OCI-M2 (cell line): ENCODE measurements around the gene SHROOM3.
"Not testable (repeated sequence)": the region's sequence is repeated elsewhere in the genome, so short reads cannot be mapped to it uniquely, and the experiment has no call there.

Source experiments
- DNase-seq: peaks from one replicate; lab custom pipeline; 2025; ENCODE audit not compliant: unreplicated experiment; lab: John Stamatoyannopoulos, UW

Gene SHROOM3

DNA sequence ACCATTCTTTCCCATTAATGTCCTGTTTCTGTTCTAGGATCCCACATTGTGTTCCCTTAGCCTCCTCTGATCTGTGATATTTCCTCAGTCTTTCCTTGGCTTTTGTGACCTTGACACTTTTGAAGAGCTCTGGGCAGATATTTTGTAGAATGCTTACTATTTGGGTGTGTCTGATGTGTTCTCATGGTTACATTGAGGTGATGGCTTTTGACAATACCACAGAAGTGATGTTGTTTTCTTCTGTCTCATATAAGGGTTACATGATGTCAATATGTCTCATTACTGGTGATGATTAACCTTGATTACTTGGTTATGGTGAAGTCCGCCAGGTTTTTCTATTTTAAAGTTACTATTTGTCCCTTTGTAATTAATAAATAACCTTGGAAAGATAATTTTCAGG is 279.2 kb downstream of the SHROOM3 start:
- DNase-seq = no peak

- no peak for DNase-seq
These were observed 281.0 kb downstream of the SHROOM3 start for GRCh38 chr4:76716020-76716419.

DNA sequence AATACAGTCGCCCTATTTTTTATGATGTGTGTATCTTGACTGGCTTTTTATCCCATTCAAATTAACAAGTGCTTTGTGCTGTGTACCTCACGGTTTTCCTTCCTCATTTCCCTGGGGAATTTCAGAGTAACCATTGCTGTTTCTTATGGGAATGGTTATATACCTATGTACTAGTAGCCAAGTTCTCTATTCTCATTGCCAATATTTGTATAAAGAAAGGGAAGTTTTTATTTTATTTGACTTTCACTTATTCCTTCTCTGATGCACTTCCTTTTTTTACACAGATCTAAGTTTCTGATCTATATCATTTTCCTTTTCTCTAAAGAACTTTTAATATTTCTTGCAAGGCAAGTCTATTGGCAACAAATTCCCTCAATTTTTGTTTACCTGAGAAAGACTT is 281.6 kb downstream of the SHROOM3 start:
- DNase-seq = no peak

- DNase-seq = no peak
These were observed 282.4 kb downstream of the SHROOM3 start for GRCh38 chr4:76717431-76717830.

DNA sequence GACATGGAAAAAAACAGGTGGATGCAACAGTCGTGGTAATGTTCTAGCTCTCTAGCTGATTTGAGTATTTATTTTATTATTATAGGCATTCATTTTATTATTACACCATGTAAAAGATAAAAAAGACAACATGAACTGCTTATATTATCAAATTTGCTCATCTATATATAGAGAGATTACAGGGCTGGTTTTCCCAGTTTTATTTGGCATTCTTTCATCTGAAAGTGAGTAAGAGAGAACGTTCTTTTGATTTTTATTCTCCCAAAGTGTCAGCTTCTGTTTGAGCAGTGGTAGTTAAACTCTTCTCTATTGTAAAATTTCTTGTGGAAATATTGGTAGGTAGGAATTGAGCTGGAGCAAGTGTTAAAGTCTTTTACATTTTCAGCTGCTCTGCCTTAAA is 283.0 kb downstream of the SHROOM3 start:
- DNase-seq = no peak

- no peak for DNase-seq
These were observed 283.8 kb downstream of the SHROOM3 start for GRCh38 chr4:76718831-76719230.

DNA sequence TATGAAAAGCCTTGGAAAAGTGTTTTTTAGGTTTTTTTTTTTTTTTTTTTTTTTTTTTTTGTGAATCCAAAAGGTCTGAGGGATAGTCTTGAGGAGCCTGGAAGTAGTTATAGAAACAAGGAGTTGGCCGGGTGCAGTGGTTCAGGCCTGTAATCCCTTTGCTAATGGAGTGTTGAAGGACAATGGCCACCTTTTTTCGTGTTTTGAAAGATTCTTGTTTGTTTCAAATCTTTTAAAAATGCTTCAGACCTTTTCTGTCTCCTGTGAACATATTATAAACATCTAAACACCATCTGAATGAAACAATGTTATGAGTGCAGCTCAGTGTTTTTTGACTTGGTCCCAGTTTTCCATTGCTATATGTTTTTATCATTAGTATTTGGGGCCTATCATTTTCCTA is 285.1 kb downstream of the SHROOM3 start:
- no peak for DNase-seq

DNA sequence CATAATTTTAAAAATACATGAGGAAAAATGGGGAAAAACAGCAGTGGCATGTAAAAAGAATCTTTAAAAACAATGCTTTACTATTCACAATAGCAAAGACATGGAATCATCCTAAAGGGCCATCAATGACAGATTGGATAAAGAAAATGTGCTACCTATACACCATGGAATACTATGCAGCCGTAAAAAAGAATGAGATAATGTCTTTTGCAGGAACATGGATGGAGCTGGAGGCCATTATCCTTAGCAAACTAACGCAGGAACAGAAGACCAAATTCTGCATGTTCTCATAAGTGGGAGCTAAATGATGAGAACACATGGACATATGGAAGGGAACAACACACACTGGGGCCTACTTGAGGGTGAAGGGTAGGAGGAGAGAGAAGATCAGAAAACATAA is 287.1 kb downstream of the SHROOM3 start:
- not testable (repeated sequence) for DNase-seq

DNA sequence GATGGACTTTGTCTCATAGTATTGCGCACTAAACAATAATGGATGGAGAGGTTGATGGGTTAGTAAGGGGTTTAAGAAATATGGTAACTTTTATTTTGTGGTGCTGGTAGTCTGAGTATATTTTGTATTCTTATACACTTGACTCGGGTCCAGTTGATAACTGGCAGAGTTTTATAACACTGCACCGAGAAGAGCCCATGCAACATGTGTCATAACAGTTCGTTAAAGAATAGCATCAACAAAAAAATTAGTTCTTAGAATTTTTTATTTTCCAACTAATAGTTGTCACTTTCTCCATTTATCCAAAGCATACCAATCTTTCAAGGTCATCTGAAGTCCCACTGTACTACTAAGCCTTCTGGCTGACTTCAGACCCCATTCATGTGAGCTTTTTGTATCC is 287.8 kb downstream of the SHROOM3 start:
- DNase-seq = no peak

- DNase-seq = no peak
These were observed 288.3 kb downstream of the SHROOM3 start for GRCh38 chr4:76723373-76723772.

DNA sequence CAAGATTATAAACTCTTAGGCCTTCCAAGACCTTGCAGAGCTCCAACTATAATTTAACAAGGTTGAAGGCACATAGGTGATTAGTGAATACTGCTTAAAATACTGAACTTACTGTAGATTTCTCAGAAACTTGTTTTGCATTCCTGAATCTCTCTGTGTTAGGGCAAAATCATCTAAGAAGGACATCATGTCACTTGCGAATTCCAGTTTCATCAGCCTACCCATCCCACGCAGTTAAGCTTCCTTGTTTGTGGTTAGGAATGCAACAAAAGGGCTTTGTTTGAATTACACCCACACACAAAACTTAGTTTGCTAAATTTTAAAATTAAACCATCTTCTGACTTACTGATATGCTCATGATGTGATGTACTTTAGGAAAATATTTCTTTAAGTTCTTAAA is 288.9 kb downstream of the SHROOM3 start:
- no peak for DNase-seq

- DNase-seq = no peak
These were observed 290.0 kb downstream of the SHROOM3 start for GRCh38 chr4:76725039-76725438.

DNA sequence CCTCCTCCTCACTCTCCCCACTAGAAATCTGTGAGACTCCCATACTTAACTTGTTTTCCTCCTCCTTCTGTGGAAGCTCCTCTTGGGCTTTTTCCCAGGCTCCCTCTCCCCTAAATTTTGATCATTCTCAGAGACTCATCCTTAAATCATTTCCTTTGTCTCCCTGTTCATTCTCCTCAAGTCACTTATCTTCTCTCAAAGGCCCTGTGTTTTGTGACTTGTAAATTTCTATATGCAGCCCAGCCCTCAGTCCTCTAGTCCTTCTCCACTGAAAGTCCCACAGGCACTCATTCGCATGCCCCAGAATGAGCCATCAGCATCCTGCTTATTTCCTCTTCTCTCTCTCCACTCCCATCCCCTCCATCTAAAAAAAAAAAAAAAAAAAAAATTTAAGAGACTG is 291.1 kb downstream of the SHROOM3 start:
- no peak for DNase-seq

GRCh38 chr4:76726631-76727030 is 291.6 kb downstream of the SHROOM3 start:
- no peak for DNase-seq

DNA sequence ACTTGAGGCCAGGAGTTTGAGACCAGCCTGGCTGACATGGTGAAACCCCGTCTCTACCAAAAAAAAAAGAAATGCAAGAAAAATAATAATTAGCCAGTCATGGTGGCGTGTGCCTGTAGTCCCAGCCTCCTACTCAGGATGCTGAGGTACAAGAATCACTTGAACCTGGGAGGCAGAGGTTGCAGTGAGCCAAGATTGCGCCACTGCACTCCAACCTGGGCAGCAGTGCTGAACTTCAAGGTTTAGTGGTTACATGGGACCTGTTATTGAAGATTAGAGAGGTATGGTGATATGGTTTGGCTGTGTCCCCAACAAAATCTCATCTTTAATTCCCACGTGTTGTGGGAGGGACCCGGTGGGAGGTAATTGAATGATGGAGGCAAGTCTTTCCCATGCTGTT is 292.9 kb downstream of the SHROOM3 start:
- not testable (repeated sequence) for DNase-seq

- no peak for DNase-seq
These were observed 294.4 kb downstream of the SHROOM3 start for GRCh38 chr4:76729460-76729859.

GRCh38 chr4:76729980-76730379 is 295.0 kb downstream of the SHROOM3 start:
- DNase-seq = no peak

DNA sequence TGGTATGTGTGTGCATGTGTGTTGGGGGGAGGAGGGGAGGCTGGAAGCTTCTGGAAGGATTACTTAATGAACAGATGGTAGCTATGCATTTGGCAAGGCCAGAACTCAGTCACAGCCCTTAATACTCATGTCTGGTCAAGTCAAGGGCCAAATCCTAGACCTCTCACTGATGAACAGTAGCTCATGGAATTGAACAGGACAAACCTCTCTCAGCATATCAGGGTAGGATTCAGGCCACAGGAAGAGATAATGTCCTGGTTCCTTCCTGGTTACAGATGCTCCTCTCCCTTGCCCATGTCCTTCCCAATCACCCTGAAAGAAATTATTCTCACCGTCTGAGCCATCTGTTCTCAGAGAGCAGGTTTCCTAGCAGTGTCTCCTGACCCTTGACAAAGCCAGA is 297.2 kb downstream of the SHROOM3 start:
- DNase-seq = no peak

DNA sequence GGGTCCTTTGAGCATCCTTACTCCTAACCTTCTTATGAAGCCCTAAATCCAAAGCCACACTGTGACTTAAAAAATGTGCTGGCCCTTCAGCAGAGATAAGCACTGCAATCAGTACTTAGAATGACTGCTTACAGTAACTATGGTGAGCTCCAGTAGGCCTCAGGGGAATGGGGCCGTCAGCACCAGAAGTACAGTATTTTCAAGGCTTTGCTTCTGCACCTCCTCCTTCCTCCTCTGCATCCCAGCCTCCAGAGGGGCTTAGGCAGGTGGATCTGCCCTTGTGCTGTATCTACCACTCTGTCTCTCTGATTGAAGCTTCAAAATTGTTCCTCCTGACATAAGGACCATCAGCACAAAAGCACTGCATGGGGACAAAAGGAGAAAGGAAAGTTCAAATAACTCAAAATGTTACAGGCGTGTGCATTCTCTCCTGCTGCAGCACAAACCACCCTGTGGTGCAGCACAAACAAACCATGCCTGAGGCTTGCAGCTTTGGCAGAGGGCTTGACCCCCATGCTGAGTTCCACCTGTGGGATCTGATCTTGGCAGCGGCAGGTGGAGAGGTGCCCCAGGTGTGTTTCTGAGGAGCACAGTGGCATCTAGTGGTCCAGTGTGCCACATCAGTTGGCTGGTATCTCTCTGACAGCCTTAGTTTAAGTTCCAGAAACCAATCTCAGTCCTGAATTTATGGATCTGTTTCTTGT is 298.2 kb downstream of the SHROOM3 start:
- DNase-seq = no peak

GRCh38 chr4:76736414-76736813 is 301.4 kb downstream of the SHROOM3 start:
- no peak for DNase-seq

- no peak for DNase-seq
These were observed 302.2 kb downstream of the SHROOM3 start for GRCh38 chr4:76737180-76737579.

DNA sequence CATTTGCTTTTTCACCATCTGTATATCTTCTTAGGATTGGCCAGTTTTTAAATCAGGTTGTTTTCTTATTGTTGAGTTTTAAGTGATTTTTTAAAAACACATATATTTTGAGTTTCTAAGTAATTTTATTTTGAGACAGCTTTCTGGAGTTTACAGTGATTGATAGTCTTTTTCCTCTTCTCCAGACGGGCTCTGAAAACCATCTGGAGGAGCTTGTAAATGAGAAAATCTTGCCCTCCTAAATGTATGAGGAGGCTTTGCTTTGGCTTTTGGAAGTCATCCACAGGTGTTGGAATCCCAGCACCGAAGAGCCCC is 302.7 kb downstream of the SHROOM3 start:
- no peak for DNase-seq

- DNase-seq = no peak
These were observed 303.3 kb downstream of the SHROOM3 start for GRCh38 chr4:76738086-76738931.
